OCI-LY1 (cell line): ENCODE results near the gene IMMP2L.

ENCODE experiments used
- H2AFZ ChIP-seq: fragments of 200-600 bp; sonication (generic), shearing (Covaris generic); 2 replicates; pipeline ENCODE4 v1.6.0; 2014; ENCODE audit warnings: antibody characterized with exemption, mild to moderate bottlenecking, low read length
- H3F3A ChIP-seq: fragments of 200-600 bp; sonication (generic), shearing (Covaris generic); 2 replicates; pipeline ENCODE4 v1.6.0; 2014; ENCODE audit warnings: mild to moderate bottlenecking, antibody characterized with exemption, low read length, moderate library complexity; ENCODE audit not compliant: insufficient read depth
- H3K27ac ChIP-seq: fragments of 200-600 bp; sonication (generic); 2 replicates; pipeline ENCODE4 v1.5.1; 2014; ENCODE audit warnings: low read length, mixed run types, mild to moderate bottlenecking, low read depth; ENCODE audit not compliant: poor library complexity, severe bottlenecking
- H3K27me3 ChIP-seq: fragments of 200-600 bp; sonication (generic); 2 replicates; pipeline ENCODE4 v1.6.0; 2014; ENCODE audit warnings: antibody characterized with exemption, mild to moderate bottlenecking, low read length, moderate library complexity; ENCODE audit not compliant: insufficient read depth
- H3K36me3 ChIP-seq: fragments of 200-600 bp; sonication (generic); 2 replicates; pipeline ENCODE4 v1.6.1; 2014; ENCODE audit warnings: mild to moderate bottlenecking, antibody characterized with exemption, low read length, moderate library complexity, mixed read lengths; ENCODE audit not compliant: insufficient read depth
- H3K4me1 ChIP-seq: fragments of 200-600 bp; sonication (generic); 2 replicates; pipeline ENCODE4 v1.5.1; 2014; ENCODE audit warnings: mild to moderate bottlenecking, low read length, moderate library complexity; ENCODE audit not compliant: insufficient read depth, severe bottlenecking
- H3K4me2 ChIP-seq: fragments of 200-600 bp; sonication (generic), shearing (Covaris generic); 2 replicates; pipeline ENCODE4 v1.6.1; 2014; ENCODE audit warnings: low read length
- H3K4me3 ChIP-seq: fragments of 200-600 bp; sonication (generic); 2 replicates; pipeline ENCODE4 v1.5.1; 2014; ENCODE audit warnings: low read length, low read depth, mild to moderate bottlenecking, mixed read lengths; ENCODE audit not compliant: poor library complexity, severe bottlenecking
- H3K79me2 ChIP-seq: fragments of 200-600 bp; shearing (Covaris generic); 2 replicates; pipeline ENCODE4 v1.6.1; 2016; ENCODE audit warnings: mixed run types, low read length, mixed read lengths; ENCODE audit not compliant: insufficient read depth
- H3K9ac ChIP-seq: fragments of 200-600 bp; sonication (generic), shearing (Covaris generic); 2 replicates; pipeline ENCODE4 v1.6.1; 2014; ENCODE audit warnings: mild to moderate bottlenecking, low read length, mixed read lengths
- H3K9me2 ChIP-seq: fragments of 200-600 bp; sonication (generic), shearing (Covaris generic); 2 replicates; pipeline ENCODE4 v1.6.1; 2014; ENCODE audit warnings: low read depth, mild to moderate bottlenecking, low read length, mixed read lengths
- H3K9me3 ChIP-seq: fragments of 200-600 bp; shearing (Covaris generic); 2 replicates; pipeline ENCODE4 v1.6.1; 2014; ENCODE audit warnings: low read length, mixed read lengths
- H4K20me1 ChIP-seq: fragments of 200-600 bp; sonication (generic), shearing (Covaris generic); 2 replicates; pipeline ENCODE4 v1.6.0; 2016; ENCODE audit warnings: mild to moderate bottlenecking, low read length; ENCODE audit not compliant: insufficient read depth
- CTCF ChIP-seq: fragments of 200-600 bp; sonication (generic), shearing (Covaris generic); IDR thresholded peaks from 2 replicates; pipeline ENCODE4 v1.5.1; 2017; ENCODE audit warnings: mild to moderate bottlenecking, antibody characterized with exemption, low read length, moderate library complexity, mixed read lengths
- EZH2 ChIP-seq: fragments of 200-600 bp; sonication (generic), shearing (Covaris generic); IDR thresholded peaks from 2 replicates; pipeline ENCODE4 v1.8.0; 2017; ENCODE audit warnings: borderline replicate concordance, mixed run types, mild to moderate bottlenecking, antibody characterized with exemption, low read length, moderate library complexity, mixed read lengths

Gene IMMP2L

GRCh38 chr7:111174510-111174909 is 387.8 kb downstream of the IMMP2L start:
- Histone ChIP-seq H3K79me2 (no peaks in the 10 kb centered on the region), H3K4me1 (no peaks in the 10 kb centered on the region), H4K20me1 (no peaks in the 10 kb centered on the region), H3K9ac (no peak overlapping the region), H2AFZ (no peak overlapping the region), H3F3A (no peaks in the 10 kb centered on the region), H3K36me3 (no peaks in the 10 kb centered on the region), H3K27ac (no peak overlapping the region), H3K4me2 (no peak overlapping the region), H3K27me3 (no peaks in the 10 kb centered on the region), H3K4me3 (no peak overlapping the region), H3K9me3 (0 out of 2 replicates have a peak, but pooled peaks cover 2% of the 10 kb centered on the region), H3K9me2 (no peaks in the 10 kb centered on the region)
- no peak for TF ChIP-seq EZH2
- TF ChIP-seq CTCF, result no peak

GRCh38 chr7:111173990-111174389 is 388.3 kb downstream of the IMMP2L start:
- Histone ChIP-seq H3K27ac (no peak overlapping the region), H3K9me2 (no peaks in the 10 kb centered on the region), H3K9me3 (0 out of 2 replicates have a peak, but pooled peaks cover 2% of the 10 kb centered on the region), H3K27me3 (no peaks in the 10 kb centered on the region), H3K4me3 (no peak overlapping the region), H3K36me3 (no peaks in the 10 kb centered on the region), H3K79me2 (no peaks in the 10 kb centered on the region), H4K20me1 (no peaks in the 10 kb centered on the region), H3K4me1 (no peaks in the 10 kb centered on the region), H2AFZ (no peak overlapping the region), H3K4me2 (no peak overlapping the region), H3K9ac (no peak overlapping the region), H3F3A (no peaks in the 10 kb centered on the region)
- TF ChIP-seq EZH2 (no peak), CTCF (no peak)

- Histone ChIP-seq H3K4me2 (no peak overlapping the region), H4K20me1 (no peaks in the 10 kb centered on the region), H3K27me3 (no peaks in the 10 kb centered on the region), H3K27ac (no peak overlapping the region), H3K79me2 (no peaks in the 10 kb centered on the region), H3K9ac (no peak overlapping the region), H3F3A (no peaks in the 10 kb centered on the region), H2AFZ (no peak overlapping the region), H3K9me2 (no peaks in the 10 kb centered on the region), H3K4me3 (no peak overlapping the region), H3K4me1 (no peaks in the 10 kb centered on the region), H3K9me3 (0 out of 2 replicates have a peak, but pooled peaks cover 2% of the 10 kb centered on the region), H3K36me3 (no peaks in the 10 kb centered on the region)
- TF ChIP-seq CTCF (no peak), EZH2 (no peak)
Observed at GRCh38 chr7:111173528-111173927, 388.8 kb downstream of the IMMP2L start.
